ENCODE results near the gene MYRFL.

MYRFL gene

GRCh38 chr12:69844416-69844815, 19.4 kb downstream of the MYRFL start:
- Histone ChIP-seq H3K4me3 (ENCODE audit: low read length) (no peak overlapping the region), H3K36me3 (ENCODE audit: control insufficient read depth, low read length) (no peaks in the 10 kb centered on the region), H3F3A (ENCODE audit: control insufficient read depth, insufficient read depth) (no peaks in the 10 kb centered on the region), H3K79me2 (ENCODE audit: control insufficient read depth, low read length) (no peaks in the 10 kb centered on the region), H4K20me1 (ENCODE audit: control insufficient read depth, insufficient read depth, low read depth, low read length) (no peaks in the 10 kb centered on the region), H3K9me3 (ENCODE audit: control insufficient read depth, insufficient read depth, low read length) (no peaks in the 10 kb centered on the region), H3K27me3 (ENCODE audit: control insufficient read depth, low read length) (peaks cover 5% of the 10 kb centered on the region; the same call in 1 of the 2 replicates), H3K27ac (ENCODE audit: low read depth, low read length) (no peak overlapping the region), H3K4me1 (ENCODE audit: control insufficient read depth, low read length) (no peaks in the 10 kb centered on the region), H3K9me2 (replicated peaks; ENCODE audit: control insufficient read depth, low read length) (no peaks in the 10 kb centered on the region), H3K4me2 (ENCODE audit: low read length) (no peak overlapping the region)
- TF ChIP-seq EZH2phosphoT487 (IDR thresholded peaks at IDR 0.05; ENCODE audit: borderline replicate concordance, low read length) (no peak), CTCF (IDR thresholded peaks at IDR 0.05; ENCODE audit: low read depth, low read length, poor library complexity, severe bottlenecking) (no peak)

DNA sequence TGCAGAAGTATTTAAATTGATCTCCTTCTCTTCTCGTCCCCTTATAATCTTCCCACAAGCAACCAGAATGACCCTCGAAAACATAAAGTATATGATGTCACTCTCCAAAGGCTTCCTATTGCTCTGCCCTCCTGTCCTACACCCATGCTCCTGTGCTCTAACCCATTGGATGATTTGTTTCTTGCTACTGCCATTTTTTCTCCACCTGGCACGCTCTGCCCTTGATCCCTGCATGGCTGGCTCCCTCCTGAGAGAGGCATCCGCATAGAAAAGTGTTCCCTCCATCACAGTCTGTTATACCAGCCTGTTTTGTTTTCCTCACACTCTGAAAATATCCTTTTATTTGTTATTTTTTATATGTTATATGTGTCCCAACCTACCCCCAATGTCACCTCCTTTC, 19.8 kb downstream of the MYRFL start:
- H4K20me1 ChIP-seq (ENCODE audit: control insufficient read depth, insufficient read depth, low read depth, low read length) = no peaks in the 10 kb centered on the region
- H3K4me2 ChIP-seq (ENCODE audit: low read length) = no peak overlapping the region
- TF ChIP-seq EZH2phosphoT487 (IDR thresholded peaks at IDR 0.05; ENCODE audit: borderline replicate concordance, low read length) (no peak), CTCF (IDR thresholded peaks at IDR 0.05; ENCODE audit: low read depth, low read length, poor library complexity, severe bottlenecking) (no peak)
- H3K9me2 ChIP-seq (replicated peaks; ENCODE audit: control insufficient read depth, low read length) = no peaks in the 10 kb centered on the region
- no peak overlapping the region for H3K4me3 ChIP-seq (ENCODE audit: low read length)
- no peaks in the 10 kb centered on the region for H3K36me3 ChIP-seq (ENCODE audit: control insufficient read depth, low read length)
- peaks cover 5% of the 10 kb centered on the region; the same call in 1 of the 2 replicates for H3K27me3 ChIP-seq (ENCODE audit: control insufficient read depth, low read length)
- no peaks in the 10 kb centered on the region for H3K9me3 ChIP-seq (ENCODE audit: control insufficient read depth, insufficient read depth, low read length)
- H3K27ac ChIP-seq (ENCODE audit: low read depth, low read length) = no peak overlapping the region
- H3F3A ChIP-seq (ENCODE audit: control insufficient read depth, insufficient read depth) = no peaks in the 10 kb centered on the region
- no peaks in the 10 kb centered on the region for H3K79me2 ChIP-seq (ENCODE audit: control insufficient read depth, low read length)
- H3K4me1 ChIP-seq (ENCODE audit: control insufficient read depth, low read length) = no peaks in the 10 kb centered on the region

GRCh38 chr12:69846976-69847375, 21.9 kb downstream of the MYRFL start:
- Histone ChIP-seq H4K20me1 (ENCODE audit: control insufficient read depth, insufficient read depth, low read depth, low read length) (no peaks in the 10 kb centered on the region), H3K27me3 (ENCODE audit: control insufficient read depth, low read length) (no peaks in the 10 kb centered on the region), H3K4me2 (ENCODE audit: low read length) (no peak overlapping the region), H3K79me2 (ENCODE audit: control insufficient read depth, low read length) (no peaks in the 10 kb centered on the region), H3K36me3 (ENCODE audit: control insufficient read depth, low read length) (no peaks in the 10 kb centered on the region), H3K4me3 (ENCODE audit: low read length) (no peak overlapping the region), H3K9me2 (replicated peaks; ENCODE audit: control insufficient read depth, low read length) (no peaks in the 10 kb centered on the region), H3F3A (ENCODE audit: control insufficient read depth, insufficient read depth) (no peaks in the 10 kb centered on the region), H3K27ac (ENCODE audit: low read depth, low read length) (no peak overlapping the region), H3K9me3 (ENCODE audit: control insufficient read depth, insufficient read depth, low read length) (no peaks in the 10 kb centered on the region), H3K4me1 (ENCODE audit: control insufficient read depth, low read length) (no peaks in the 10 kb centered on the region)
- TF ChIP-seq EZH2phosphoT487 (IDR thresholded peaks at IDR 0.05; ENCODE audit: borderline replicate concordance, low read length) (no peak), CTCF (IDR thresholded peaks at IDR 0.05; ENCODE audit: low read depth, low read length, poor library complexity, severe bottlenecking) (no peak)

- Histone ChIP-seq H3K4me1 (ENCODE audit: control insufficient read depth, low read length) (no peaks in the 10 kb centered on the region), H3K27me3 (ENCODE audit: control insufficient read depth, low read length) (no peaks in the 10 kb centered on the region)
These were observed 26.9 kb downstream of the MYRFL start for GRCh38 chr12:69851976-69852375.

More at GRCh38 chr12:69851976-69852375, 26.9 kb downstream of the MYRFL start:
- Histone ChIP-seq H3K27ac (ENCODE audit: low read depth, low read length) (no peak overlapping the region), H4K20me1 (ENCODE audit: control insufficient read depth, insufficient read depth, low read depth, low read length) (no peaks in the 10 kb centered on the region), H3K9me3 (ENCODE audit: control insufficient read depth, insufficient read depth, low read length) (no peaks in the 10 kb centered on the region), H3F3A (ENCODE audit: control insufficient read depth, insufficient read depth) (no peaks in the 10 kb centered on the region), H3K9me2 (replicated peaks; ENCODE audit: control insufficient read depth, low read length) (no peaks in the 10 kb centered on the region), H3K4me3 (ENCODE audit: low read length) (no peak overlapping the region), H3K4me2 (ENCODE audit: low read length) (no peak overlapping the region), H3K79me2 (ENCODE audit: control insufficient read depth, low read length) (no peaks in the 10 kb centered on the region), H3K36me3 (ENCODE audit: control insufficient read depth, low read length) (no peaks in the 10 kb centered on the region)
- no peak for TF ChIP-seq CTCF (IDR thresholded peaks at IDR 0.05; ENCODE audit: low read depth, low read length, poor library complexity, severe bottlenecking)

Measured in DOHH2 (cell line).